ENCODE measurements around the gene IRX4.

The IRX4 gene

GRCh38 chr5:1908931-1909330 lies 26.2 kb upstream of the IRX4 start:
- Mint-ChIP-seq H3K27ac (no peak overlapping the region), H3K9me3 (peaks cover 4% of the 10 kb centered on the region), H3K4me1 (ENCODE audit: low read depth) (no peaks in the 10 kb centered on the region), H3K4me3 (no peak overlapping the region), H3K36me3 (ENCODE audit: low read depth) (no peaks in the 10 kb centered on the region), H3K27me3 (peaks cover 2% of the 10 kb centered on the region)
- intact Hi-C loops (cut with micrococcal nuclease), result no loop called here

DNA sequence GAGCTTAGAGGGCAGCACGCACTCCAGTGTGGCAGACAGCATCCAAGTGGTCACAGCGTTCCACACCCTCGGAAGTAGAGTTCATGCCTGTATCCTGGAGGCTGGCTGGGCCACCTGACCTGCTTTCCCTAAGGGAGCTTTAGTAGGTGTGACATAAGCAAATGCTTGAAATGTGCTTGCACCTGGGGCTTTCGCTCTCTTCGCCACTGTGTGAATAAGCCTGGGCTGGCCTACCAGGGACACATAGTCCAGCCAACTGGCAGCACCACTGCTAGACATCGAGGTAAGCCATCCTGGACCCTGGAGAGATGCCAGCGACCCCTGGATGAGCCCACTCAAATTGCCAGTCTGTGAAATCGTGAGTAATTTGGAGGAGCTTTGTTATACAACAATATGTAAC lies 24.9 kb upstream of the IRX4 start:
- H3K9me3 Mint-ChIP-seq, result peaks cover 10% of the 10 kb centered on the region
- H3K36me3 Mint-ChIP-seq (ENCODE audit: low read depth), result no peaks in the 10 kb centered on the region
- peaks cover 2% of the 10 kb centered on the region for H3K27me3 Mint-ChIP-seq
- H3K4me3 Mint-ChIP-seq, result no peak overlapping the region
- H3K4me1 Mint-ChIP-seq (ENCODE audit: low read depth), result no peaks in the 10 kb centered on the region
- no peak overlapping the region for H3K27ac Mint-ChIP-seq
- intact Hi-C loops (cut with micrococcal nuclease), result no loop called here

GRCh38 chr5:1905108-1905507 lies 22.4 kb upstream of the IRX4 start:
- H3K9me3 Mint-ChIP-seq, result peaks cover 20% of the 10 kb centered on the region
- no peak overlapping the region for H3K27ac Mint-ChIP-seq
- intact Hi-C loops (cut with micrococcal nuclease), result no loop called here
- no peaks in the 10 kb centered on the region for H3K4me1 Mint-ChIP-seq (ENCODE audit: low read depth)
- no peaks in the 10 kb centered on the region for H3K36me3 Mint-ChIP-seq (ENCODE audit: low read depth)
- no peak overlapping the region for H3K4me3 Mint-ChIP-seq
- H3K27me3 Mint-ChIP-seq, result peaks cover 2% of the 10 kb centered on the region

- peaks cover 20% of the 10 kb centered on the region for H3K9me3 Mint-ChIP-seq
Observed at GRCh38 chr5:1901983-1902382, 19.3 kb upstream of the IRX4 start.

GRCh38 chr5:1901061-1901460 lies 18.3 kb upstream of the IRX4 start:
- no peak overlapping the region for H3K27ac Mint-ChIP-seq
- peaks cover 7% of the 10 kb centered on the region for H3K27me3 Mint-ChIP-seq
- H3K4me1 Mint-ChIP-seq (ENCODE audit: low read depth), result no peaks in the 10 kb centered on the region
- peaks cover 20% of the 10 kb centered on the region for H3K9me3 Mint-ChIP-seq
- no peak overlapping the region for H3K4me3 Mint-ChIP-seq
- intact Hi-C loops (cut with micrococcal nuclease), result no loop called here
- no peaks in the 10 kb centered on the region for H3K36me3 Mint-ChIP-seq (ENCODE audit: low read depth)

More at GRCh38 chr5:1901983-1902382, 19.3 kb upstream of the IRX4 start:
- Mint-ChIP-seq H3K4me3 (no peak overlapping the region), H3K27ac (no peak overlapping the region), H3K27me3 (peaks cover 2% of the 10 kb centered on the region), H3K36me3 (ENCODE audit: low read depth) (no peaks in the 10 kb centered on the region), H3K4me1 (ENCODE audit: low read depth) (no peaks in the 10 kb centered on the region)
- intact Hi-C loops (cut with micrococcal nuclease), result no loop called here

DNA sequence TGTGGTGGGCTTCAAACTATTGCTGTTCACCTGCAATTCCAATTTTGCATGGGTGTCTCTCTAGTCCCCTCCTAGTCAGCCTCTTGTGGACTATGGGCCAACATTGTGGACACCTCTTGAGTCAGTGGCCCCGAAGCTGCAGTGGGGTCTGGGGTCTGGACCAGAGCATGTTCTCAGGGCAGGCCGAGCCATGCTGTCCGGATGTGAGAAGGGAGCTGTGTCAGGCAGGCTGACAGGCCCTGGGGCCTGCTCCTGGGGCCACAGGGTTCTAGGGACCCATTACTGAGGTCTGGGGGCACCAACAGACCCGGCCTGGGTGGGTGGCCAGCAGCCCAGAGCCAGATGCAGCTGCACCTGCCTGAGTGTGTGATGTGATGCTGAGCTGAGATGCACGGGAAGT lies 16.5 kb upstream of the IRX4 start:
- H3K9me3 Mint-ChIP-seq, result peaks cover 19% of the 10 kb centered on the region
- H3K4me1 Mint-ChIP-seq (ENCODE audit: low read depth), result no peaks in the 10 kb centered on the region
- intact Hi-C loops (cut with micrococcal nuclease), result no loop called here
- H3K4me3 Mint-ChIP-seq, result no peak overlapping the region
- no peaks in the 10 kb centered on the region for H3K36me3 Mint-ChIP-seq (ENCODE audit: low read depth)
- no peak overlapping the region for H3K27ac Mint-ChIP-seq
- H3K27me3 Mint-ChIP-seq, result peaks cover 14% of the 10 kb centered on the region

DNA sequence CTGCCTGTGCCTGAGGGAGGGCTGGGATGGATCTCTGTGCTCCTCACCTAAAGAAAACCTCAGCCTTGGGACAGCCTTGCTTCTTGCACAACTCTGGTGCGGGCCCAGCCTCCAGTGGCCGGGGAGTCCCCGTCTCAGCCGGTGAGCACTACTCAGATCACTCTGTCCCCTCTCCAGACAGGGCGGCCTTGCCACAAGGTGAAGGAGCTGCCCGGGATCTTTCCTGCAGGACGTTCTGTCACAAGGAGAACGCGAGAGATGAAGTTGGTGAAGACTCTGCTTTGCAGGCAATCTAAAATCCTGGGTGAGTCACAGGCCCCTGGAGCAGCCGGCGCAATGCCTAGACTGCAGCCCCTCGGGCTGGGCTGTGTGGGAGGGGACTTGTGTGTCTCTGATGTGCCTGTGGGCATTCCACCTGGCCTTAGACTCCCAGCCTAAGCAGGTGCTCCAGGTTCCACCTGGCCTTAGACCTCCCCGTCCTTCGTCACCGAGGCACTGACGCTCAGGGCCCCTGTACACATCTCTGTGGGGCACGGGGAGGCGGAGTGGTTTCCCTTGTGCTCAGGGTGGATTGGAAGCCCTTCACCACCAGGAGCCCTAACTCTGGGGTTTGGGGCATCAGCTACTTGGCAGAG lies 15.2 kb upstream of the IRX4 start:
- peaks cover 10% of the 10 kb centered on the region for H3K9me3 Mint-ChIP-seq
- intact Hi-C loops (cut with micrococcal nuclease), result no loop called here
- H3K4me3 Mint-ChIP-seq, result no peak overlapping the region
- H3K4me1 Mint-ChIP-seq (ENCODE audit: low read depth), result no peaks in the 10 kb centered on the region
- peaks cover 15% of the 10 kb centered on the region for H3K27me3 Mint-ChIP-seq
- no peaks in the 10 kb centered on the region for H3K36me3 Mint-ChIP-seq (ENCODE audit: low read depth)
- no peak overlapping the region for H3K27ac Mint-ChIP-seq

DNA sequence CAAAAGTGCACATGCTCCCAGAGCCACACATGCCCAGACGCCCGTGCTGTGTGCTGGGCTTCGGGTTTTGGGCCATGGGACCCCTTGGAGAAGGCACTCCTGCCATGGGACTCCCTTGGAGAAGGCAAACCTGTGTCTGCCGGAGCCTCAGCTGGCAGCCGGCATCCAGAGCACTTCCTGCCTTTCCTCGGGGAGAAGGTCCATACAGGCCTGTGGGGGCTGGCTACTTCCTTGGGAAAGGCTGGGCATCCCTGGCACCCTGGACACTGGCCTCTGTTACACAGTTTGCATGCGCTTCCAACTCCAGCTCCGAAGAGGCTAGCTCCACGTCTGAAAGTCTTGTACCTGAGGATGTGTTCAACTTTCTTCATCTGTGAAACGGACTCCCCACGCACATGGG lies 14.7 kb upstream of the IRX4 start:
- H3K4me1 Mint-ChIP-seq (ENCODE audit: low read depth), result no peaks in the 10 kb centered on the region
- no peaks in the 10 kb centered on the region for H3K36me3 Mint-ChIP-seq (ENCODE audit: low read depth)
- intact Hi-C loops (cut with micrococcal nuclease), result no loop called here
- H3K4me3 Mint-ChIP-seq, result no peak overlapping the region
- peaks cover 18% of the 10 kb centered on the region for H3K27me3 Mint-ChIP-seq
- H3K27ac Mint-ChIP-seq, result no peak overlapping the region
- H3K9me3 Mint-ChIP-seq, result peaks cover 10% of the 10 kb centered on the region

- Mint-ChIP-seq H3K27me3 (peaks cover 19% of the 10 kb centered on the region), H3K27ac (no peak overlapping the region), H3K4me3 (no peak overlapping the region), H3K36me3 (ENCODE audit: low read depth) (no peaks in the 10 kb centered on the region), H3K4me1 (ENCODE audit: low read depth) (no peaks in the 10 kb centered on the region), H3K9me3 (peaks cover 5% of the 10 kb centered on the region)
- intact Hi-C loops (cut with micrococcal nuclease), result no loop called here
Observed at GRCh38 chr5:1896602-1897376, 14.1 kb upstream of the IRX4 start.

DNA sequence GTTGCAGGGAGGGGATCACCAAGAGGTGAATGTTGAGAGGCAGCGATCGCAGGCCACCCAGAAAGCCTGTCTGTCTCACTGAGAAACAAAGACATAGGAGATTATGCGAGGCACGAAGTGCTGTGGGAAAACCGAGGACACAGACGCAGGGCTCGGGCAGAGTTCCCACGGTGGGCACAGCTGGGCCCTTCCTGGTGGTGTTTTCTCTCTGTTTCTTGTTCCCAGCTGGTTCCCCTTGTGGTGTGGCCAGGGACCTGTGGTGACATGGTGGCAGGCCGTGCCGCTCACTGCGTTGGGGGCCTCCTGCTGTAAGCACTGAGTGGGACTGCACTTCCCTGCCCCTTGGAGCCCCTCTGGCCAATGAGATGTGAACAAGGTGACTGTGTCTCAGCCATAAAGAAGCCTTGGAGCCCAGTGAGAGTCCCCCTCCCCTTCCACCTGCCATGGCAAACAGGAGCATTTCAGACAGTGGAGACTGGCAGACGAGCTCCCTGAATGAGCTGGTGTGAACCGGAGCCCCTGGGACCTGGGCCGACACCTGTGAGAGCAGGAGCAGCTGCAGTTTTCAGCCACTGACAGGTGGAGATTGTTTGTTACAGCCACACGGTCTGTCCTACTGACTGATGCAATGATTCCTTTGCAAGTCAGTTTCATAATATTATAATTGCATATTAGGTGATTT lies 13.2 kb upstream of the IRX4 start:
- Mint-ChIP-seq H3K4me1 (ENCODE audit: low read depth) (no peaks in the 10 kb centered on the region), H3K27ac (no peak overlapping the region), H3K27me3 (peaks cover 21% of the 10 kb centered on the region), H3K36me3 (ENCODE audit: low read depth) (no peaks in the 10 kb centered on the region), H3K9me3 (no peaks in the 10 kb centered on the region), H3K4me3 (no peak overlapping the region)
- intact Hi-C loops (cut with micrococcal nuclease), result no loop called here

- no peak overlapping the region for H3K4me3 Mint-ChIP-seq
- H3K9me3 Mint-ChIP-seq, result no peaks in the 10 kb centered on the region
- no peaks in the 10 kb centered on the region for H3K4me1 Mint-ChIP-seq (ENCODE audit: low read depth)
- H3K27ac Mint-ChIP-seq, result no peak overlapping the region
- H3K27me3 Mint-ChIP-seq, result peaks cover 33% of the 10 kb centered on the region
- no peaks in the 10 kb centered on the region for H3K36me3 Mint-ChIP-seq (ENCODE audit: low read depth)
- intact Hi-C loops (cut with micrococcal nuclease), result no loop called here
Observed at GRCh38 chr5:1894243-1894642, 11.5 kb upstream of the IRX4 start.

GRCh38 chr5:1893754-1894153 lies 11.0 kb upstream of the IRX4 start:
- Mint-ChIP-seq H3K36me3 (ENCODE audit: low read depth) (no peaks in the 10 kb centered on the region), H3K27ac (no peak overlapping the region), H3K9me3 (no peaks in the 10 kb centered on the region), H3K4me3 (no peak overlapping the region), H3K27me3 (peaks cover 38% of the 10 kb centered on the region), H3K4me1 (ENCODE audit: low read depth) (no peaks in the 10 kb centered on the region)
- intact Hi-C loops (cut with micrococcal nuclease), result no loop called here

DNA sequence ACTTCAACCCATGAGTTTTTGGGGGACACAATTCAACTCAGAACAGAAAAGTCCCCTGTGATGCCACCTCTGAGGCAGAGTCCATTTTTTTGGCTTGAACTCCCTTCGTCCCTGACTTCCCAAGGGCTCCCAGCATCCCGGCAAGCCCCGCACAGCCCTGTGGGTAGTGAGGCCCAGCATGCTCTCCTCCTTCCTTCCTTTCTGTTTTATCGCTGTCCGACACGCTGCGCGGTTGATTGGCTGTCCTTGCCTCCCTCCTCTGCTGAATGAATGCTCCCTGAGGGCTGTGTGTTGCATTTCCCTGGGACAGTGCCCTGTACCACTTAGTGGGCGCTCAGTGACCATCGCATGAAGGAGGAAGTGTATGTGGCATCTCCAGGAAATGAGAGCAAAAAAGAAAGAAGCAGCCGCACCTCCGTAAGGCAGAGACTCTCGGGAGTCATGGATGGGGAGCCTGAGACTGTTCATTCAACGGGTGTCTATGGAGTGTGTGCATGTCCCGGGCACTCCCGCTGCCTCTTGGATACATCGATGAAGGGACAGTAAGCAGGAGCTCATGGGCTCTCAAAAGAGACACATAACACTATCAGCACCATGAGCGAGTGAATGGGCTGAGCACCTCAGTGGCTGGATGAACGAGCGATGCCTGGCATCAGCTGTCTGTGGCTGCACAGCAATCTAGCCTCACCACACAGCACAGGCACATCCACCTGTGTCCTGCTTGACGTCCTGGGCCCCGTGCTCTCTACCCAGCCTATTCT lies 10.1 kb upstream of the IRX4 start:
- no peaks in the 10 kb centered on the region for H3K36me3 Mint-ChIP-seq (ENCODE audit: low read depth)
- H3K4me3 Mint-ChIP-seq, result no peak overlapping the region
- H3K9me3 Mint-ChIP-seq, result no peaks in the 10 kb centered on the region
- peaks cover 47% of the 10 kb centered on the region for H3K27me3 Mint-ChIP-seq
- no peaks in the 10 kb centered on the region for H3K4me1 Mint-ChIP-seq (ENCODE audit: low read depth)
- H3K27ac Mint-ChIP-seq, result no peak overlapping the region
- intact Hi-C loops (cut with micrococcal nuclease), result no loop called here

- Mint-ChIP-seq H3K27ac (no peak overlapping the region), H3K27me3 (peaks cover 52% of the 10 kb centered on the region), H3K4me3 (no peak overlapping the region), H3K4me1 (ENCODE audit: low read depth) (no peaks in the 10 kb centered on the region), H3K36me3 (ENCODE audit: low read depth) (no peaks in the 10 kb centered on the region), H3K9me3 (no peaks in the 10 kb centered on the region)
- intact Hi-C loops (cut with micrococcal nuclease), result no loop called here
Observed at GRCh38 chr5:1892211-1892610, 9.5 kb upstream of the IRX4 start.
